ENCODE results near the gene ELMO2. TPM values are rescaled to one million over a fixed set of nuclear protein-coding genes. Genes with fewer than 3 reads are reported as not detected.
A peak's percentile ranks its signal among the peaks of the same experiment; 100 is the strongest.

Gene ELMO2
- polyA plus RNA-seq (2013) = 19.9 and 20.1 TPM in 2 replicates

- Histone ChIP-seq H3K79me1 (ENCODE audit: low read length) (peaks cover 8% of the 10 kb centered on the region), H3K9ac (ENCODE audit: low read length) (peak within 1 kb of the TSS; percentile 94), H3K23ac (ENCODE audit: low read length) (no peak within 1 kb of the TSS), H3K4me3 (ENCODE audit: low read depth, low read length) (peak within 1 kb of the TSS; percentile 97), H4K91ac (ENCODE audit: low read depth, low read length) (peak within 1 kb of the TSS; percentile 86), H3K14ac (ENCODE audit: low read length) (peak within 1 kb of the TSS; percentile 92), H3K9me3 (ENCODE audit: insufficient read depth, low read depth, low read length) (no peaks in the 10 kb centered on the region), H3K36me3 (ENCODE audit: control insufficient read depth in 1 of 2, insufficient read depth in 2 of 2, low read length in 2 of 2) (no peaks in the 10 kb centered on the region), H2BK5ac (ENCODE audit: low read depth, low read length, poor library complexity) (peak within 1 kb of the TSS; percentile 70), H3K4me1 (ENCODE audit: control insufficient read depth in 1 of 2, insufficient read depth in 2 of 2, low read length in 2 of 2) (peaks cover 8 to 15% of the 10 kb centered on the region in 2 experiments), H2AK5ac (ENCODE audit: low read length) (no peak within 1 kb of the TSS), H2AFZ (ENCODE audit: insufficient read depth, low read length, poor library complexity) (peak within 1 kb of the TSS; percentile 89), H3K27ac (ENCODE audit: low read depth, low read length) (peak within 1 kb of the TSS; percentile 87), H4K8ac (ENCODE audit: low read depth, low read length) (peak within 1 kb of the TSS; percentile 94), H2BK12ac (ENCODE audit: low read length) (no peak within 1 kb of the TSS), H2BK120ac (ENCODE audit: insufficient read depth, low read length, poor library complexity) (peak within 1 kb of the TSS; percentile 67), H3K4me2 (ENCODE audit: low read length) (peak within 1 kb of the TSS; percentile 81), H3K79me2 (ENCODE audit: control insufficient read depth, insufficient read depth, low read length, poor library complexity) (peaks cover 10% of the 10 kb centered on the region), H4K12ac (ENCODE audit: low read depth, low read length) (peak within 1 kb of the TSS; percentile 75), H3K4ac (ENCODE audit: low read depth, low read length) (peak within 1 kb of the TSS; percentile 85), H3K18ac (ENCODE audit: low read length) (peak within 1 kb of the TSS; percentile 73), H3K27me3 (ENCODE audit: insufficient read depth, low read length) (no peaks in the 10 kb centered on the region)
- peak; percentile 97 for DNase-seq
- no CpG with 5 or more reads among the region's 60 CpGs for WGBS (ENCODE audit: extremely low coverage, insufficient coverage, insufficient read length)
Observed at GRCh38 chr20:46406200-46406985, at the start of gene ELMO2. Gene ELMO2, minus strand, starts transcription at chr20:46406615. Its CDS starts 12,133 bp downstream, at chr20:46394482.

DNA sequence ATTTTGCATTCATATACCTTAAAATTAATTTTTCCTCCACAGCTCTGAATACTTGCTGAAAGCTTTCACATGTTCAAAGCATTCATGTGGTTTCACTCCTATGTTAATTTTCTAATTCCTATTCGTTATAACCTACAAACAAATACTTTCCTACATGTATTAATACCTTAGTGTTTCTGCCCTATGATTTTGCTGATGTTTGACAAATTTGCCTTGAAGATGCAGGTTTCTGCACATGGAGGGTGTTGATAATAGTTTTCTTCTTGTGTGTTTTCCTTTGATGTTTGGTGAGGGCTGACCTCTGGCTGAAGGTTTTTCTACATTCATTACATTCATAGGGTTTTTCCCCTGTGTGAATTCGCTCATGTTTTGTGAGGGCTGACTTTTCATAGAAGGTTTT lies 49.3 kb upstream of the ELMO2 start:
- H3K79me2 ChIP-seq (ENCODE audit: control insufficient read depth, insufficient read depth, low read length, poor library complexity) = no peaks in the 10 kb centered on the region
- DNase-seq = no peak
- H3K4me2 ChIP-seq (ENCODE audit: low read length) = no peak overlapping the region

GRCh38 chr20:46446851-46447250 lies 40.4 kb upstream of the ELMO2 start:
- Histone ChIP-seq H4K12ac (ENCODE audit: low read depth, low read length) (no peak overlapping the region), H2BK5ac (ENCODE audit: low read depth, low read length, poor library complexity) (no peak overlapping the region), H3K27ac (ENCODE audit: low read depth, low read length) (no peak overlapping the region), H3K9ac (ENCODE audit: low read length) (no peak overlapping the region), H3K4me2 (ENCODE audit: low read length) (no peak overlapping the region), H3K36me3 (ENCODE audit: control insufficient read depth in 1 of 2, insufficient read depth in 2 of 2, low read length in 2 of 2) (no peaks in the 10 kb centered on the region), H2AK5ac (ENCODE audit: low read length) (no peak overlapping the region), H4K8ac (ENCODE audit: low read depth, low read length) (no peak overlapping the region), H4K91ac (ENCODE audit: low read depth, low read length) (no peak overlapping the region), H2BK12ac (ENCODE audit: low read length) (no peak overlapping the region), H3K18ac (ENCODE audit: low read length) (no peak overlapping the region), H3K27me3 (ENCODE audit: insufficient read depth, low read length) (no peaks in the 10 kb centered on the region), H3K14ac (ENCODE audit: low read length) (no peak overlapping the region), H3K4ac (ENCODE audit: low read depth, low read length) (no peak overlapping the region), H3K4me3 (ENCODE audit: low read depth, low read length) (no peak overlapping the region), H3K4me1 (ENCODE audit: control insufficient read depth in 1 of 2, insufficient read depth in 2 of 2, low read length in 2 of 2) (no peaks in the 10 kb centered on the region), H3K79me2 (ENCODE audit: control insufficient read depth, insufficient read depth, low read length, poor library complexity) (no peaks in the 10 kb centered on the region), H2AFZ (ENCODE audit: insufficient read depth, low read length, poor library complexity) (no peak overlapping the region), H3K9me3 (ENCODE audit: insufficient read depth, low read depth, low read length) (peaks cover 17% of the 10 kb centered on the region), H2BK120ac (ENCODE audit: insufficient read depth, low read length, poor library complexity) (no peak overlapping the region), H3K79me1 (ENCODE audit: low read length) (no peaks in the 10 kb centered on the region), H3K23ac (ENCODE audit: low read length) (no peak overlapping the region)
- no CpG with 5 or more reads among the region's 5 CpGs for WGBS (ENCODE audit: extremely low coverage, insufficient coverage, insufficient read length)
- DNase-seq = no peak

More for the DNA sequence above, 49.3 kb upstream of the ELMO2 start:
- H3K79me1 ChIP-seq (ENCODE audit: low read length) = peaks cover 3% of the 10 kb centered on the region
- H2AFZ ChIP-seq (ENCODE audit: insufficient read depth, low read length, poor library complexity) = no peak overlapping the region
- H3K23ac ChIP-seq (ENCODE audit: low read length) = no peak overlapping the region
- H3K9ac ChIP-seq (ENCODE audit: low read length) = no peak overlapping the region
- no peak overlapping the region for H3K18ac ChIP-seq (ENCODE audit: low read length)
- H4K91ac ChIP-seq (ENCODE audit: low read depth, low read length) = no peak overlapping the region
- no peak overlapping the region for H2BK5ac ChIP-seq (ENCODE audit: low read depth, low read length, poor library complexity)
- H3K4me1 ChIP-seq (ENCODE audit: control insufficient read depth in 1 of 2, insufficient read depth in 2 of 2, low read length in 2 of 2) = peaks cover 0 to 4% of the 10 kb centered on the region in 2 experiments
- no peak overlapping the region for H3K4me3 ChIP-seq (ENCODE audit: low read depth, low read length)
- no peak overlapping the region for H4K12ac ChIP-seq (ENCODE audit: low read depth, low read length)
- WGBS (ENCODE audit: extremely low coverage, insufficient coverage, insufficient read length) = no CpG with 5 or more reads among the region's 2 CpGs
- no peak overlapping the region for H3K14ac ChIP-seq (ENCODE audit: low read length)
- no peaks in the 10 kb centered on the region for H3K27me3 ChIP-seq (ENCODE audit: insufficient read depth, low read length)
- H2AK5ac ChIP-seq (ENCODE audit: low read length) = no peak overlapping the region
- no peak overlapping the region for H4K8ac ChIP-seq (ENCODE audit: low read depth, low read length)
- H2BK12ac ChIP-seq (ENCODE audit: low read length) = no peak overlapping the region
- H3K4ac ChIP-seq (ENCODE audit: low read depth, low read length) = no peak overlapping the region
- H3K9me3 ChIP-seq (ENCODE audit: insufficient read depth, low read depth, low read length) = peaks cover 5% of the 10 kb centered on the region
- no peak overlapping the region for H3K27ac ChIP-seq (ENCODE audit: low read depth, low read length)
- no peak overlapping the region for H2BK120ac ChIP-seq (ENCODE audit: insufficient read depth, low read length, poor library complexity)
- peaks cover 2 to 4% of the 10 kb centered on the region in 2 experiments for H3K36me3 ChIP-seq (ENCODE audit: control insufficient read depth in 1 of 2, insufficient read depth in 2 of 2, low read length in 2 of 2)

GRCh38 chr20:46439837-46440236 lies 33.4 kb upstream of the ELMO2 start:
- no peak overlapping the region for H3K4me3 ChIP-seq (ENCODE audit: low read depth, low read length)

More at GRCh38 chr20:46439837-46440236, 33.4 kb upstream of the ELMO2 start:
- H2BK5ac ChIP-seq (ENCODE audit: low read depth, low read length, poor library complexity) = no peak overlapping the region
- H3K4ac ChIP-seq (ENCODE audit: low read depth, low read length) = no peak overlapping the region
- H3K23ac ChIP-seq (ENCODE audit: low read length) = no peak overlapping the region
- no peaks in the 10 kb centered on the region for H3K9me3 ChIP-seq (ENCODE audit: insufficient read depth, low read depth, low read length)
- H2BK120ac ChIP-seq (ENCODE audit: insufficient read depth, low read length, poor library complexity) = no peak overlapping the region
- H3K4me1 ChIP-seq (ENCODE audit: control insufficient read depth in 1 of 2, insufficient read depth in 2 of 2, low read length in 2 of 2) = no peaks in the 10 kb centered on the region
- no peaks in the 10 kb centered on the region for H3K36me3 ChIP-seq (ENCODE audit: control insufficient read depth in 1 of 2, insufficient read depth in 2 of 2, low read length in 2 of 2)
- no peak overlapping the region for H3K27ac ChIP-seq (ENCODE audit: low read depth, low read length)
- no peak overlapping the region for H2AK5ac ChIP-seq (ENCODE audit: low read length)
- H2AFZ ChIP-seq (ENCODE audit: insufficient read depth, low read length, poor library complexity) = no peak overlapping the region
- no peak overlapping the region for H4K91ac ChIP-seq (ENCODE audit: low read depth, low read length)
- no peak overlapping the region for H3K18ac ChIP-seq (ENCODE audit: low read length)
- H3K27me3 ChIP-seq (ENCODE audit: insufficient read depth, low read length) = no peaks in the 10 kb centered on the region
- no peaks in the 10 kb centered on the region for H3K79me2 ChIP-seq (ENCODE audit: control insufficient read depth, insufficient read depth, low read length, poor library complexity)
- WGBS (ENCODE audit: extremely low coverage, insufficient coverage, insufficient read length) = no CpG with 5 or more reads among the region's 4 CpGs
- no peak overlapping the region for H3K9ac ChIP-seq (ENCODE audit: low read length)
- H4K8ac ChIP-seq (ENCODE audit: low read depth, low read length) = no peak overlapping the region
- no peaks in the 10 kb centered on the region for H3K79me1 ChIP-seq (ENCODE audit: low read length)
- no peak for DNase-seq
- no peak overlapping the region for H3K4me2 ChIP-seq (ENCODE audit: low read length)
- H4K12ac ChIP-seq (ENCODE audit: low read depth, low read length) = no peak overlapping the region
- no peak overlapping the region for H2BK12ac ChIP-seq (ENCODE audit: low read length)
- no peak overlapping the region for H3K14ac ChIP-seq (ENCODE audit: low read length)

Measured in trophoblast cell (in vitro differentiated cells and primary cell).